NCI-H2196 treated with DMSO at 0.1 percent for 48 hours (cell line): Measurements from ENCODE around the gene TMEM183A.

Experiments used
- DNase-seq: peaks from one replicate; lab custom pipeline; 2025; ENCODE audit not compliant: unreplicated experiment; lab: John Stamatoyannopoulos, UW

Gene TMEM183A

DNA sequence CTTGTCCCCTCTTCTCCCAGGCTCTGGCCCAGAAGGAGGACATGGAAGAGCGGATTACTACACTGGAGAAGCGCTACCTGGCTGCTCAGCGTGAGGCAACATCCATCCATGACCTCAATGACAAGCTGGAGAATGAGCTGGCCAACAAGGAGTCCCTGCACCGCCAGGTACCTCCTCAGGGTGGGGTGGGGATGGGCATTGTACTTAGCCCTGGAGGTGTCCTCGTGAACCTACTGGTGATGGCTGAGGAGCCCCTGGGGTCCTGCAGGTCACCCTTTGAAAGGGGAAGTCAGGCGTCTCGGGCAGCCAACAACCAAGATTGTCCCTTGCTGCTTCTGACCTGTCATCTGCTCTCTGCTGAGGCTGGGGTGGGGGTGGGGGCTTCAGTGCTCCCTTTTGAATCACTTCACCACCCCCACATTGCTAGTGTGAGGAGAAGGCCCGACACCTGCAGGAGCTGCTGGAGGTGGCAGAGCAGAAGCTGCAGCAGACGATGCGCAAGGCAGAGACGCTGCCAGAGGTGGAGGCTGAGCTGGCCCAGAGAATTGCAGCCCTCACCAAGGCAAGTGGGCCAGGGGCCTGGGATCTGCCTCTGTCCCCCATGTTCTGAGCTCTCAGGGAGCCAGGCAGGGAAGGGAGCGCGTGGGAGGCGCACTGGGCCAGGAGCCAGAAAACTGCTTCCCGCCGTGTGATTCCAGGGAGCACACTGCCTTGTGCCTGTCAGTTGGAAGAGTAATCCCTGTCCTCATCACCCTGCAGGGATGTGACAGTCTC is 38.8 kb downstream of the TMEM183A start:
- no peak for DNase-seq

DNA sequence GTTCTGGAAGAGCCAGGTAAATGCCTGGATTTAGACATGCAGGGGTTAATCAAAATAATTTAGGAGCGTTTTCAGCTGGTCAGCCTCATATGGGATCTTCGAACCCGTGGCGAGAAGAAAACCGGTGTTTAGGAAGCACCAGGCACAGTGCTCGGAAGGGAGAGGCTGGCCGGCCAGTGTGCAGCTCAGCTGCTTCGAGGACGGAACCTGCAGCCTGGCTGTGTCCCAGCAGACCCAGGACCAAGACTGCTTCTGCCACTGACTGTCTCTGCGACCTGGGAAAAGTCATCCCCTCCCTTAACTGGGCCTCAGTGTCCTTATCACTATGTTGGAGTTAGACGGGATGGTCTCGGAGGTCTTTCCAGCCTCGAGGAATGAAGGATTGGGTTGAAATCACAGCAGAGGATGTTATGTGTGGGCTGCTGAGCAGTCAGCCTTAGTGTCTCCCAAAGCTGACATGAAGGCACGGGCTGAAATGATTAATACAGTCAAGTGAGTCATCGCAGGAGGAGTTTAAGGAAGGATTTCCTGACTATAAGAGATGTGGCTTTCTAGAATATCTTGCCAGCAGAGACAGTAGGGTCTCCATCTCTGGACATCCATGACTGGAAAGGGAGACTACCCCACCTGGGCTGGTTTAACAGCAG is 39.9 kb downstream of the TMEM183A start:
- no peak for DNase-seq

- no peak for DNase-seq
Observed at GRCh38 chr1:203048086-203048485, 40.9 kb downstream of the TMEM183A start.

DNA sequence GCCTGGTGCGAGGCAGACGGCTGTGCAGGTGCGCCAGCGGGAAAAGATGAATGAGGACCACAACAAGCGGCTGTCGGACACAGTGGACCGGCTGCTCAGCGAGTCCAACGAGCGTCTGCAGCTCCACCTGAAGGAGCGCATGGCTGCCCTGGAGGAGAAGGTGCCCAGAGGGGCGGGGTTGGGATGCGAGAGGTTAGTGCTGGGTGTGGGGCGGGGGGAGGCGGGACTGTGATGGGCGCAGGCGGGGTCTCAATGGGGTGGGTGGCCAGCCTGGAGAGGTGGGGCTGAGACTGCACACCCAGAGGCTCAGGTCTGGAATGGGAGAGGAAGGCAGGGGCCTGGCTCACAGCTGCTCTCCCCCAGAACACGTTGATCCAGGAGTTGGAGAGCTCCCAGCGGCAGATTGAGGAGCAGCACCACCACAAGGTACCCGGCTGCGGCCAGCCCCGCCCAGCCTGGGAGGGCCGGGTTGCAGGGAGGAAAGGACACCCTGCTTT is 41.4 kb downstream of the TMEM183A start:
- DNase-seq, result no peak

DNA sequence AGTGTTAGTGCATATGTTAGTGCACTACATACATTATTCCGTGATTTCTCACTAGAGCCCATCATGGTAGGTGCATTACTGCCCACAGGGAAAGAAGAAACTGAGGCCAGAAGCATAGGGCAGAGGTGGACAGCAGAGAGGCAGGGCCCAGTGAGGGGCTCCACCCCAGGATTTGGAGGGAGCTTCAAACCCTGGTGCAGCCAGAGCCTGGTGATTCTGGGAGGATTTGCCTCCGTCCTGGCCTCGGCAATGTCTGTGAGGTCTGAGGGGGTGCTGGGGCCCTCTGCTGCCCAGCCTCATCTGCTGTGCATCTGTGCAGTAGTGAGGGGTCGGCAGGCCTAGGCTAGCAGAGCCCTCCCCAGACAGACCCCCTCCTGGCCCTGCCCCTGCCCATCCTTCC is 41.9 kb downstream of the TMEM183A start:
- DNase-seq, result no peak

GRCh38 chr1:203049576-203050180 is 42.5 kb downstream of the TMEM183A start:
- DNase-seq, result no peak

- DNase-seq, result no peak
Observed at GRCh38 chr1:203050826-203051225, 43.7 kb downstream of the TMEM183A start.

- no peak for DNase-seq
Observed at GRCh38 chr1:203051841-203052324, 44.7 kb downstream of the TMEM183A start.

- DNase-seq, result no peak
Observed at GRCh38 chr1:203052601-203053000, 45.4 kb downstream of the TMEM183A start.

- DNase-seq, result no peak
Observed at GRCh38 chr1:203054184-203054583, 47.0 kb downstream of the TMEM183A start.

DNA sequence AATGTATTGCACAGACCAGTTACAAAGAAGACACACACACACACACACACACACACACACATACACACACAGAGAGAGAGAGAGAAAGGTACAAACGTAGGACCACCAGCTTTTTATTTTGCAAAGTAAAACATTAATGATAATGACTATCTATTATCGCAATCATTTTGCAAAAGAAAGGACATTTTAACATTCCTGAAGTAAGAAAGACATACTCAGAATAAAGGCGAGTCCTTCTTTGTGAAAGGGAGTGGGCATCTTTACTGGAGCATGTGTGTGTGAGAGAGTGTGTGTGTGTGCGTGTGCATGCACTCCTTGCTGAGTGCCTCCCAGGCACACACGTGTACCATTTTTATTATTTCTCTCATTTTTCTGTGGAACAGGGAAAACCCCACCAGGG is 47.5 kb downstream of the TMEM183A start:
- DNase-seq, result no peak

GRCh38 chr1:203055161-203055799 is 48.1 kb downstream of the TMEM183A start:
- DNase-seq, result no peak

DNA sequence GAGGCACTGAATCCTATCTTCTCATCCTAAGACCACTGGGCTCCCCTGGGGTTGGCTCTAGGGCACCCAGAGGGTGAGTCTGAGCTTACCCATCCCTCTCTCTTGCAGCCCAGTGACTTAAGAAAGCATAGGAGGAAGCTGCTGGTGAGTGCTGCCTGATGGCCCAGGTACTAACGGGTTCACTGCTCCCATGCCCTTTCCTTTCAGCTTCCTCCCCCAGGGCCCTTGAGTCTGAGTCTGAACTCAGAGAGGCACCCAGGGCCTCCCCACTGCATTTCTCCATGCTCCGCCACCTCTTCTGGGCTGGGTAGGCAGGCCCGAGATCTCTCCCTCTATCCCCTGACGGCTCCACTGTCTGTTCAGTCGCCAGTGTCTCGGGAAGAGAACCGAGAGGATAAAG is 48.8 kb downstream of the TMEM183A start:
- DNase-seq, result no peak

DNA sequence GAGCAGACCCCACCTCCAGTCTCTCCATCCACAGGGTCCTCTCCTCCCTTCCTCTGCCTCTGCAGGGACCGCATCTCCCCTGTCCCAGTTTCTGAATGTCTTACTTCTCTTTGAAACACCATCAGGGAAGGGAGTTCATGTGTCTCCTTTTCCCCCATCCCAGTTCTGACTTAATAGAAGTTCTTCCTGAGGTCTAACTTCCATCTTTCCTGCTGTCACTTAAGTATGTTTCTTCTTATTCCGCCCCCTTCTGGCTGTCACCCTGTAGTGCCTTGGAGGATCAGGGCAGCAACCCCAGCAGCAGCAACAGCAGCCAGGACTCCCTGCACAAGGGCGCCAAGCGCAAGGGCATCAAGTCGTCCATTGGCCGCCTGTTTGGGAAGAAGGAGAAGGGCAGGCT is 49.3 kb downstream of the TMEM183A start:
- DNase-seq, result no peak

DNA sequence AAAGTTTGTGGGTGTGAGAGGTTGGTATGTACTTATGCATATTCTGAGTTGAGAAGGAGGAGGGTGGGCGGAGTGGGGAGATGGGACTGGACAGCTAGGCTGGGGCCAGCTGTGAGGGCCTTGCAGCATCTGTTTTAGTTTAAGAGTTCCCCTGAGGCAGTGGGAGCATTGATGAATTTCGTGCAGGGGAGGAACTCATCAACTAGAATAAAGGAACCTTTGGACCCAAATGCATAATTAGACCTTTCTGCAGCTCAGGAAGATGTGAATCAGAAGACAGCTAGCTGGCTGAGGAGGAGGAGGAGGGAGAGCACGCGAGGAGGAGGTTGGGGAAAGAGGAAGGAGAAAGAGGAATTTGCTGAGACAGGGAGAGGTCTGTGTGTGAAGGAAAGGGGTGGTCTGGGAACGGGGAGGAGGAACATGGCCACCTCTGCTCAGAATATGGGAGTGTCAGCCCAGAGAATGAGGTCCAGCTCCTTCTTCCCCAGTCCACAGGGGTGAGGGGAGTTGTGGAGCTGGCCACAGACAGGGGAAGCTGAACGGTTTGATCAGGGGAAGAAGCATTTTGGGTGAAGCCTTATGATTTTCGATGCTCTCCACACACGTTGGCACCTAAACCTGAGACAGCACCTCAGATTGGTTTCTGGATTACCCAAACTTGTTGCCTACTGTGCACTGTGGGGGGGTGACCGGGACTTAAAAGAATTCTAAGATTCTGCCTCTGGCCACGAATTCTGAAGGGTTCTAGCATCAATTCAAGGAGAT is 50.9 kb downstream of the TMEM183A start:
- no peak for DNase-seq

GRCh38 chr1:203058676-203058935 is 51.4 kb downstream of the TMEM183A start:
- DNase-seq, result no peak

DNA sequence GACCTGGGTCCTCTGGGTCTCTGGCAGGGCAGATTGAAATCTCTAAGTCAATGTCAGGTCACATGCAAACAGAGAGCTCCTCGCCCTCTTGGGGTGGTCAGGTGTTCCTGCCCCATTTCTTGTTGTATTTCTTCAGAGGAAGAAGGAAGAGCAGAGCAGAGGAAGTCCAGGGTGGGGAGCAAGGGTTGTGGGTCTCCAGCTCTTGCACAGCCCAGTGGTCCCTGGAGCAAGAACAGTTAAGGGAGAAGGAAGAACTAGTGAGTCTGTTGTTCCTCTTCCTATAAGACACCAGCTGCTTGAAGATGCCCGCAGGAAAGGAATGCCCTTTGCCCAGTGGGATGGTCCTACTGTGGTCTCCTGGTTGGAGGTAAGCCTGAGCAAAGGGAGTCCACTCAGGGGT is 52.3 kb downstream of the TMEM183A start:
- no peak for DNase-seq

DNA sequence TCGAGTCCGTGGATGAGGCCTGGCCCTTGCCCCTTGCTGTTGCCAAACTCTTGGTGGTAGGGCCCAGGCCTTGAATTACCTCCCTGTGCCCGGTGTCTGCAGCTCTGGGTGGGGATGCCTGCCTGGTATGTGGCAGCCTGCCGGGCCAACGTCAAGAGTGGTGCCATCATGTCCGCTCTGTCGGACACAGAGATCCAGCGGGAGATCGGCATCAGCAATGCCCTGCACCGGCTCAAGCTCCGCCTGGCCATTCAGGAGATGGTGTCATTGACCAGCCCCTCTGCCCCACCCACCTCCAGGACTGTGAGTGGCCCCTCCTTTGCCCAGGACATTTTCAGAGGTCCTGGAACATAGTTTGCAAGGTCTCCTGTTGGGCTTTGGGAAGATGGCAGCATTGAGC is 52.9 kb downstream of the TMEM183A start:
- DNase-seq, result no peak

- no peak for DNase-seq
Observed at GRCh38 chr1:203063287-203063686, 56.1 kb downstream of the TMEM183A start.

- DNase-seq, result no peak
Observed at GRCh38 chr1:203065191-203065590, 58.0 kb downstream of the TMEM183A start.

DNA sequence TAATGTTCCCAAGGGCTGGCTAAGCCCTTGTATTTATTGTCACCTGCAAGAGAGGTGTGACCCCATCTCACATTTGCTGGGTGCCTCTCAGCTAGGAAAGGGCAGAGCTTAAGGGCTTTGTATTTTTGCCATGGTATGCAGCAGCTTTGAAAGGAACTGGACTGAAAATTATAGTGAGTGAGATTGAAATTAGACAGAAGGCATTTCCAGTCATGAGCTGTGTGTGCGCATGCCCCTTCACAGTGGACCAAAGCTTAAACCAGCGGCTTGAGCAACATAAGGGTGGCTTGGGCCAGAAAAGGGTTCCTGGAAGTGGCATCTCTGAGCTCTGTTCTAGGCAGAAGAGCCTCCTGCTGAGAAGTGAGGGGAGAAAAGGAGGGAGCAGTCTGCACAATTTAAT is 58.8 kb downstream of the TMEM183A start:
- no peak for DNase-seq
